Skin epidermis (tissue), 12 donors: Measurements from ENCODE around the gene SAMD15.
"Not testable (repeated sequence)": the region's sequence is repeated elsewhere in the genome, so short reads cannot be mapped to it uniquely, and the experiment has no call there.

ENCODE experiments used
- H3K27ac ChIP-seq, 21 experiments: fragments of 200-600 bp; sonication (generic) in 11 of 21; one replicate each; pipeline ENCODE4 v1.5.0; 2020; ENCODE audit warnings: mild to moderate bottlenecking in 3 of 21, inconsistent platforms in 2 of 21, moderate library complexity in 2 of 21
- H3K4me3 ChIP-seq, 7 experiments: fragments of 200-600 bp; sonication (generic) in 2 of 7; one replicate each; pipeline ENCODE4 v1.5.0; 2020; ENCODE audit warnings: inconsistent platforms in 2 of 7, mild to moderate bottlenecking in 2 of 7, moderate library complexity in 1 of 7

The SAMD15 gene

GRCh38 chr14:77376771-77377501 lies at the start of gene SAMD15, which contains the start of gene TMED8:
Gene SAMD15 (plus strand): TSS chr14:77377379. CDS start chr14:77377419, 40 bp downstream.
Gene TMED8 (minus strand): TSS chr14:77377094. CDS start chr14:77377053, 41 bp downstream.
- peak within 1 kb of the TSS; percentile 42 to 94 (median 84) for H3K27ac ChIP-seq

GRCh38 chr14:77329872-77330271 lies 47.3 kb upstream of the SAMD15 start:
- no peak overlapping the region for H3K27ac ChIP-seq
- H3K4me3 ChIP-seq = no peak overlapping the region

More at GRCh38 chr14:77376771-77377501, at the start of gene SAMD15, which contains the start of gene TMED8:
- peak within 1 kb of the TSS; percentile 67 to 91 (median 79) for H3K4me3 ChIP-seq

- Histone ChIP-seq H3K27ac (no peak overlapping the region), H3K4me3 (no peak overlapping the region)
Observed at GRCh38 chr14:77335576-77335975, 41.6 kb upstream of the SAMD15 start.

GRCh38 chr14:77337255-77337654 lies 39.9 kb upstream of the SAMD15 start:
- not testable (repeated sequence) for H3K27ac ChIP-seq, H3K4me3 ChIP-seq

GRCh38 chr14:77337880-77338279 lies 39.3 kb upstream of the SAMD15 start:
- H3K4me3 ChIP-seq = no peak overlapping the region
- no peak overlapping the region for H3K27ac ChIP-seq

- Histone ChIP-seq H3K27ac (no peak overlapping the region), H3K4me3 (no peak overlapping the region)
Observed at GRCh38 chr14:77338302-77338701, 38.9 kb upstream of the SAMD15 start.

- Histone ChIP-seq H3K4me3 (no peak overlapping the region), H3K27ac (no peak overlapping the region)
Observed at GRCh38 chr14:77339407-77339806, 37.8 kb upstream of the SAMD15 start.

- Histone ChIP-seq H3K27ac (no peak overlapping the region), H3K4me3 (no peak overlapping the region)
Observed at GRCh38 chr14:77340389-77340788, 36.8 kb upstream of the SAMD15 start.

- no peak overlapping the region for H3K27ac ChIP-seq
- no peak overlapping the region for H3K4me3 ChIP-seq
Observed at GRCh38 chr14:77342726-77343397, 34.3 kb upstream of the SAMD15 start.

- no peak overlapping the region for H3K27ac ChIP-seq
- H3K4me3 ChIP-seq = no peak overlapping the region
Observed at GRCh38 chr14:77343662-77344061, 33.5 kb upstream of the SAMD15 start.

- H3K27ac ChIP-seq = no peak overlapping the region
- no peak overlapping the region for H3K4me3 ChIP-seq
Observed at GRCh38 chr14:77344377-77344996, 32.7 kb upstream of the SAMD15 start.

- Histone ChIP-seq H3K4me3 (no peak overlapping the region), H3K27ac (no peak overlapping the region)
Observed at GRCh38 chr14:77346495-77346894, 30.7 kb upstream of the SAMD15 start.

GRCh38 chr14:77347751-77348150 lies 29.4 kb upstream of the SAMD15 start:
- Histone ChIP-seq H3K27ac (peak overlapping the region in 1 of 21 experiments; percentile 11), H3K4me3 (no peak overlapping the region)

- no peak overlapping the region for H3K27ac ChIP-seq
- H3K4me3 ChIP-seq = no peak overlapping the region
Observed at GRCh38 chr14:77353469-77354141, 23.6 kb upstream of the SAMD15 start.

GRCh38 chr14:77355811-77356210 lies 21.4 kb upstream of the SAMD15 start:
- no peak overlapping the region for H3K4me3 ChIP-seq
- H3K27ac ChIP-seq = no peak overlapping the region

GRCh38 chr14:77356899-77357298 lies 20.3 kb upstream of the SAMD15 start:
- Histone ChIP-seq H3K4me3 (no peak overlapping the region), H3K27ac (no peak overlapping the region)

- Histone ChIP-seq H3K4me3 (no peak overlapping the region), H3K27ac (no peak overlapping the region)
Observed at GRCh38 chr14:77359626-77360025, 17.6 kb upstream of the SAMD15 start.

- H3K4me3 ChIP-seq = no peak overlapping the region
- H3K27ac ChIP-seq = no peak overlapping the region
Observed at GRCh38 chr14:77364146-77364545, 13.0 kb upstream of the SAMD15 start.

GRCh38 chr14:77369285-77369684 lies 7.9 kb upstream of the SAMD15 start:
- H3K27ac ChIP-seq = no peak overlapping the region
- H3K4me3 ChIP-seq = no peak overlapping the region

- peak overlapping the region in 3 of 21 experiments; percentile 1 to 24 (median 9) for H3K27ac ChIP-seq
Observed at GRCh38 chr14:77372304-77372841, 4.8 kb upstream of the SAMD15 start.

More at GRCh38 chr14:77372304-77372841, 4.8 kb upstream of the SAMD15 start:
- no peak overlapping the region for H3K4me3 ChIP-seq
